Endothelial cell of umbilical vein (primary cell): Measurements from ENCODE around the gene AKAP11.

ENCODE experiments used
- EZH2 ChIP-seq: IDR thresholded peaks from 2 replicates; pipeline ENCODE4 v1.6.1; 2012; ENCODE audit warnings: borderline replicate concordance, low read depth, mild to moderate bottlenecking, moderate library complexity, low read length, inconsistent platforms; ENCODE audit not compliant: severe bottlenecking
- FOS ChIP-seq: IDR thresholded peaks from 2 replicates; pipeline ENCODE4 v1.6.1; 2011; ENCODE audit warnings: mild to moderate bottlenecking, low read length, moderate library complexity, borderline replicate concordance; ENCODE audit not compliant: insufficient read depth
- JUN ChIP-seq: IDR thresholded peaks from 2 replicates; pipeline ENCODE4 v1.6.1; 2011; ENCODE audit warnings: borderline replicate concordance, low read depth; ENCODE audit not compliant: insufficient read length, insufficient read depth
- MAX ChIP-seq: IDR thresholded peaks from 2 replicates; pipeline ENCODE4 v1.6.1; 2011; ENCODE audit not compliant: insufficient read depth, insufficient read length
- MYC ChIP-seq: IDR thresholded peaks from one replicate; pipeline ENCODE4 v1.6.1; 2011; ENCODE audit warnings: mild to moderate bottlenecking, low read depth, low read length
- POLR2A ChIP-seq: IDR thresholded peaks from 2 replicates; pipeline ENCODE4 v1.6.1; 2012; ENCODE audit warnings: low read depth, mild to moderate bottlenecking, control low read depth, low read length
- POLR2AphosphoS5 ChIP-seq: IDR thresholded peaks from 2 replicates; pipeline ENCODE4 v1.6.1; 2012; ENCODE audit warnings: low read depth, mild to moderate bottlenecking, control low read depth, low read length, moderate library complexity; ENCODE audit not compliant: insufficient read depth
- TF ChIP-seq, protein P1 (sequence below), 2 donors: IDR thresholded peaks; 1 replicate in 1 of 2; 2 replicates in 1 of 2; pipeline ENCODE4 v1.5.1; 2011; ENCODE audit warnings: low read length in 2 of 2, mild to moderate bottlenecking in 2 of 2, moderate library complexity in 2 of 2, control low read depth in 1 of 2, inconsistent platforms in 1 of 2, low read depth in 1 of 2; ENCODE audit not compliant: insufficient read depth in 1 of 2; ENCODE audit errors: extremely low read depth in 1 of 2

DNA sequence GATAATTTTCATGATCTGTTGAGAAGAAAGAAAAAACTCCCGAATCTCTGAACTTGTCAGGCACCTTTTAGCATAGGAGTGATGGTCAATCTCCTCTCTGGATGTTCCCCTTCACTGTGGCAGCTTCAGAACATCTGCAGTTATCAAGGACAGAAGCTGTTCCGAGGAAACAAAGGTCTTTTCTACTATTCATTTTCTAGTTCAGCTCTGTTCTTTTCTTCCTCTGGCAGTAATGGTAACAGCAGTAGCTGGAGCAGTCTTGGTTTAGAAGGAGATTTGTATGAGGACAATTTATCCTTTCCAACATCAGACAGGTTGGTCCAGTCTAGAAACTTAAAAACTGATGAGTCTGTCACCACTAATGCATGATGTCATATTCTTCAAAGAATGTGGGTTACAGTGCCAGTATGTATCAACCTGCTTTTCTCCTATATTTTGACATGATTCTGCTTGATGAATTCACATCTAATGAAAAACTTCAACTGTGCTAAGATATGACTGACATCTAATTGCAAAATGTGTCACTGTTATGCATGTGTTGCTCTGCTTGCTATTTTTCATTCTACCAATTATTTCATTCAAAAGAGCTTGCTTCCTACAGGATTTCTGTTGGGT lies 41.0 kb downstream of the AKAP11 start:
- TF ChIP-seq JUN (no peak), POLR2A (no peak), POLR2AphosphoS5 (no peak), MAX (no peak), EZH2 (no peak), MYC (no peak), FOS (no peak)
- TF ChIP-seq, protein P1, sequence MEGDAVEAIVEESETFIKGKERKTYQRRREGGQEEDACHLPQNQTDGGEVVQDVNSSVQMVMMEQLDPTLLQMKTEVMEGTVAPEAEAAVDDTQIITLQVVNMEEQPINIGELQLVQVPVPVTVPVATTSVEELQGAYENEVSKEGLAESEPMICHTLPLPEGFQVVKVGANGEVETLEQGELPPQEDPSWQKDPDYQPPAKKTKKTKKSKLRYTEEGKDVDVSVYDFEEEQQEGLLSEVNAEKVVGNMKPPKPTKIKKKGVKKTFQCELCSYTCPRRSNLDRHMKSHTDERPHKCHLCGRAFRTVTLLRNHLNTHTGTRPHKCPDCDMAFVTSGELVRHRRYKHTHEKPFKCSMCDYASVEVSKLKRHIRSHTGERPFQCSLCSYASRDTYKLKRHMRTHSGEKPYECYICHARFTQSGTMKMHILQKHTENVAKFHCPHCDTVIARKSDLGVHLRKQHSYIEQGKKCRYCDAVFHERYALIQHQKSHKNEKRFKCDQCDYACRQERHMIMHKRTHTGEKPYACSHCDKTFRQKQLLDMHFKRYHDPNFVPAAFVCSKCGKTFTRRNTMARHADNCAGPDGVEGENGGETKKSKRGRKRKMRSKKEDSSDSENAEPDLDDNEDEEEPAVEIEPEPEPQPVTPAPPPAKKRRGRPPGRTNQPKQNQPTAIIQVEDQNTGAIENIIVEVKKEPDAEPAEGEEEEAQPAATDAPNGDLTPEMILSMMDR (IDR thresholded peaks at IDR 0.05; ENCODE audit: extremely low read depth in 1 of 2, insufficient read depth in 1 of 2, low read depth in 1 of 2, low read length in 2 of 2) = no peak
